ENCODE measurements around the gene RB1. TPM values are rescaled to one million over a fixed set of nuclear protein-coding genes. Genes with fewer than 3 reads are reported as not detected.

The RB1 gene
- total RNA-seq, 1 donor from 2014 or later = 27.7 TPM

- intact Hi-C loops (cut with DNase I) = loop anchor here (5.0 kb wide), 1 partner anchor 32 kb away; no protein-coding TSS in a partner anchor
- DNase-seq (ENCODE audit: missing footprints) (no peak), ATAC-seq (no peak)
Observed at GRCh38 chr13:48294653-48295052, 8.9 kb upstream of the RB1 start.

DNA sequence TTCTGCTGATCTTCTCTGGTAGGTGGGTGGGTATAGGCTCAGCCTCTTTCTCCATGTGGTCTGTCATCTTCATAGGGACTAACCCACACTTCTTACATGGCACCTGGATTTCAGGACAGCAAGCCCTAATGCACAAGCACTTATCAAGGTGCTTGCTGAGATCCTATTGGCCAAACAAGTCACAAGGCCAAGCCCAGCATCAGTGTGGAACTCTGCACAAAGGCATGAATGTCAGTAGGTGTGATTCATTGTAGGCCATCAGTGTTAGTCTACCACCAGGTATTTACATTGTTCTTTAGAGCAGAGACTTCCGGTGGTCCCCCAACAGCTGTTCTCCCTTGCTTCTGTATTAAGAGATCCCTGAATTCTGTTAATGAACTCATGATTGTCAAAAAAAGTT, 8.3 kb upstream of the RB1 start:
- no peak for DNase-seq (ENCODE audit: missing footprints)
- no peak for ATAC-seq
- intact Hi-C loops (cut with DNase I) = loop anchor here (5.0 kb wide), 1 partner anchor 33 kb away; no protein-coding TSS in a partner anchor

DNA sequence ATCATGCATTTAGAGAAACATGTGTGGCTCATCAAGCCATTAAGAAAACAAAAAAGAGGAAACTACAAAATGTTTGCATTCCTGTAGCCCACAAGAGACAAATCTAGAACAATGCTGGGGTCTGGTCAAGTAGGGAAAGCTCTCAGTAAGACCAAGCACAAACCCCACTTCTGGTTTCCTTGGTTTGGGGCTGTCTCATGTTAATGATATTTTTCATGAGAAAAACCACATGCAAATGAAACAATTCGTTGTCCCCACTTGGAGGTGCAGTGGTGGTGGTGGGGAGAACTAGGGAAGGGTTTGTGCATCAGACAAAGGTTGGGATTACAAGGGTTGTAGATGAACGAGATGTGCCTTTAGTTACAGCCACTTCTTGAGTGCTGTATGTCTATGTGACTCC, 7.0 kb upstream of the RB1 start:
- no peak for DNase-seq (ENCODE audit: missing footprints)
- intact Hi-C loops (cut with DNase I) = loop anchor here (5.0 kb wide), 1 partner anchor 34 kb away; no protein-coding TSS in a partner anchor
- ATAC-seq = no peak

GRCh38 chr13:48297131-48297786, 6.3 kb upstream of the RB1 start:
- intact Hi-C loops (cut with DNase I) = loop anchor here (5.0 kb wide), 1 partner anchor 35 kb away; no protein-coding TSS in a partner anchor
- no peak for ATAC-seq
- DNase-seq (ENCODE audit: missing footprints) = no peak

GRCh38 chr13:48299591-48299990, 4.0 kb upstream of the RB1 start:
- ATAC-seq (no peak), DNase-seq (ENCODE audit: missing footprints) (no peak)
- intact Hi-C loops (cut with DNase I) = loop anchor here (5.0 kb wide), 1 partner anchor 37 kb away; no protein-coding TSS in a partner anchor

- intact Hi-C loops (cut with DNase I) = loop anchor here (1.0 kb wide), 3 partner anchors 70 to 266 kb away; partner anchors contain the start of genes ITM2B and NUDT15
- no peak for ATAC-seq
Observed at GRCh38 chr13:48302871-48303358, 636 bp upstream of the RB1 start.

GRCh38 chr13:48304143-48304876, 759 bp downstream of the RB1 start:
- ATAC-seq = peak; percentile 30
- DNase-seq (ENCODE audit: missing footprints) = no peak
- intact Hi-C loops (cut with DNase I) = no loop called here

More at GRCh38 chr13:48302871-48303358, 636 bp upstream of the RB1 start:
- no peak for DNase-seq (ENCODE audit: missing footprints)

- intact Hi-C loops (cut with DNase I) = no loop called here
- ATAC-seq = no peak
- no peak for DNase-seq (ENCODE audit: missing footprints)
Observed at GRCh38 chr13:48311223-48311622, 7.7 kb downstream of the RB1 start.

DNA sequence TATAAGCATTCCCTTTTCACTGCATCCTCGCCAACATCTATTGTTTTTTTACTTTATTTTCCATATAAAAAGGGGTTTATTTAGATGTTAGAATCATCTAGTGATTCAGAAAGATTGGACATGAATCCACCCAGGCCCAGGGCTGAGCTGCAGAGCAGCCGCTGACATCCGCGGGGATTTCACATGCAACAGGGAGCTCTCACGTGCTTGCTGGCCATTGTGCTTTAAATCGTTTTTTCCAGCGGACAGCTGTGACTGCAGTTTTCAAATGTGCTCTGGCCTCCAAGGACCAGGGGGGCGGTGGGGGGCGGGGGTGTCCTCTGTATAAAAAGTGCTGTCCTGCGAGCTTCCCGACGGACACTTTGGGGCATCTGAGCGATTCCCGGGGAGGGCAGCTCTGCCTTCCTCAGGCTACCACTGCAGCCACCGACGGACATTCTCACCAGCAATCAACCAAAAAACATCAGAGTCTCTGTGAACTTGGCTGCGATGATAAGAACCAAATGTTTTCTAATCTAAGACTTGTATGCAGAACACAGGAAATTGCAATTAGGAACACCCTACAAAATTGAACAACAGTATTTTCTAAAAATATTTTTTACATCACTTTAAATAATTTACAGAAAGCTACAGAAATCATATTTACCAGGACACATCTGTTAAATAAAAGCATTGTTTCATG, 12.6 kb downstream of the RB1 start:
- DNase-seq (ENCODE audit: missing footprints) (no peak), ATAC-seq (no peak)
- intact Hi-C loops (cut with DNase I) = no loop called here

DNA sequence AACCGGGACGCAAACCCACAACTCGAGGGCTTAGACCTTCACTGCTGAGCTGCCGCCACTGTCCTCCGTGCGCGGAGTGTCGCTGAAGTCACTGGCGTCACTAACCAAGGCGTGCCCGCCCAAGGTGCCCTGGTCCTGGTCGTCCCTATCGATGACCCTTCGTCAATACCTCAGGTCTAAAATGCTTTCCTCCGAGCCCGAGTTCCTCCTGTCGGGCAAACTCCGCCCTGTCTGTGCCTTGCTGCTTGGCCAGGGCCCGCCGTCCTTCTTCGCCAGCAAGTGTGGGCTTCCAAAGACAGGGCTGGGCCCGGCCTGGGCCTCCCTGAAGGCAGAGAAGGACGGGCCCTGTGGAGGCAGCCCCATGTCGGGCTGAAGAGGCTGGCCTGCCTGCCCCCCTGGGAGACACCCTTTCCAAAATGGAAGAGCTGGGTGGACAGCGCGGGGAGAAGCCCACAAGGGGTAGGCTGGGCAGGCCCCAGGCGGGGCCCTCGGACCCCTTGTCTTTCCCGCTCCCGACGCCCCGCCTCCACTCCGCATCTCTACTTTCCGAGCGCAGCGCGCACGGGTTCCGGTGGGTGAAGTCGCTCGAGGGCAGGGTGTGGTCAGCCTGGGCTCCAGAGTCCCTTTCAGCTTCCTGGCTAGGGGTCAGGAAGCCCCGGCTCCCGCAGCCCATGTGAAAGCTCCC, 13.4 kb downstream of the RB1 start:
- ATAC-seq = no peak
- intact Hi-C loops (cut with DNase I) = no loop called here
- DNase-seq (ENCODE audit: missing footprints) = no peak

DNA sequence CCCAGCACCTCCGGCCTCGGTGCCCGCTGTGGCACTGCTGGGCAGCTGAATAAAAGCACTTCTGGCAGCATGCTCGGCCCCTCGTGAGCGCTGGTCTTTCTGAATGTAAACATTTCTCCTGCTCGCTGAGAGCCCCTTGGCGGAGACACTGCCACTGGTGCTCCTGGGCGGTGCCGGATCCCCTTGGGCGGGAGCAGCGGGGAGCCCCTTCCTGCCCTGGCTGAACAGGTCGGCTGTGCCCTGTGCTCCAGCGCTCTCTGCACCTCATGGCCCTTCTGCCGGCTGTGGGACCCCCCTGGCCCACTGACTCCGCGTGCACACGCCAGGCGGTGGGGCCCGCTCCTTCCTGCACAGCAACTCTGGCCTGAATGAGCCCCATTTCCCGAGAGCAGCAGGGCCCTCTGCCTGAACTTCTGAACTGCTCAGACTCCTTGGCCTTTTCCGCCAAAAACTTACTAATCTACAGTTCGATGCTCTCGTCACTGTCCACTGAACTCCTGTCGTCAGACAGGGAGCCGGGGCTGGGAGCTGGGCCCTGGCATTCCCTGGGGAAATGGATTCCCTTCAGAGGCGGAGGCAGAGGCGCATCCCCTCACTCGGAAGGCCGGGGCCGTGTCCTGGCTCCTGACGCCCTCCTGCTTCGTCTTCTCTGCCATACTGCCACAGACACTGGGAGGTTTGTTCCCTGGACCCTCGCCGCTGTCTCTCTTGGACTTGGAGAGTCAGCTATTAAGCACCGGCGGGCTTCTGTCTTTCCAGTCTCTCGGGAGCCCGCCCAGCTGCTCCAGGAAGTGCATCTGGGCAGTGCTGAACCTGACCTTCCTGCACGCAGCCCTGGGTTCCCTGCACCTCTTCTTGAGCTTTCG, 14.2 kb downstream of the RB1 start:
- DNase-seq (ENCODE audit: missing footprints) = no peak
- peak; percentile 33 for ATAC-seq
- intact Hi-C loops (cut with DNase I) = no loop called here

DNA sequence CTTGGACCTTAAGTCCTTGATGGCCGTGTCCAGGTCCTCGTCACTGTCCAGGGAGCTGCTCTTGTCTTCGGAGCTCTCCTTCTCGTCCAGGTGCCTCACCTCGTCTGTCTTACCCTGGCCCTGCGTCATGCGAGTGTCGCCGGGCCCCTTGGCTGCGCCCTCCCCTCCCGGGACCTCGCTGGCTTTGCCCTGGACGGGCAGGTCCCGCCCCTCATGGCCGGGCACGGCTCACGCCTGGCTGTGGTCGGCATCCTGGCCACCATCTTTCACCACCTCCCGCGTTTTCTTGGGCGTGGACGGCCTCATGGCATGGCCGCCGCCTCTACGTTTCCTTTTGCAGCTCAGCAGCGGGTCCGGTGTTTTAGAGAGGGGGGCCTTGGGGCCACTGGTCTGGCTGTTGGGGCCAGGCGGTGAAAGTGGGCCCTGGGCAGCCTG, 14.8 kb downstream of the RB1 start:
- peak; percentile 7 for ATAC-seq
- no peak for DNase-seq (ENCODE audit: missing footprints)
- intact Hi-C loops (cut with DNase I) = no loop called here

GRCh38 chr13:48318821-48319511, 15.4 kb downstream of the RB1 start:
- intact Hi-C loops (cut with DNase I) = no loop called here
- DNase-seq (ENCODE audit: missing footprints) = peak; percentile 78
- no peak for ATAC-seq

DNA sequence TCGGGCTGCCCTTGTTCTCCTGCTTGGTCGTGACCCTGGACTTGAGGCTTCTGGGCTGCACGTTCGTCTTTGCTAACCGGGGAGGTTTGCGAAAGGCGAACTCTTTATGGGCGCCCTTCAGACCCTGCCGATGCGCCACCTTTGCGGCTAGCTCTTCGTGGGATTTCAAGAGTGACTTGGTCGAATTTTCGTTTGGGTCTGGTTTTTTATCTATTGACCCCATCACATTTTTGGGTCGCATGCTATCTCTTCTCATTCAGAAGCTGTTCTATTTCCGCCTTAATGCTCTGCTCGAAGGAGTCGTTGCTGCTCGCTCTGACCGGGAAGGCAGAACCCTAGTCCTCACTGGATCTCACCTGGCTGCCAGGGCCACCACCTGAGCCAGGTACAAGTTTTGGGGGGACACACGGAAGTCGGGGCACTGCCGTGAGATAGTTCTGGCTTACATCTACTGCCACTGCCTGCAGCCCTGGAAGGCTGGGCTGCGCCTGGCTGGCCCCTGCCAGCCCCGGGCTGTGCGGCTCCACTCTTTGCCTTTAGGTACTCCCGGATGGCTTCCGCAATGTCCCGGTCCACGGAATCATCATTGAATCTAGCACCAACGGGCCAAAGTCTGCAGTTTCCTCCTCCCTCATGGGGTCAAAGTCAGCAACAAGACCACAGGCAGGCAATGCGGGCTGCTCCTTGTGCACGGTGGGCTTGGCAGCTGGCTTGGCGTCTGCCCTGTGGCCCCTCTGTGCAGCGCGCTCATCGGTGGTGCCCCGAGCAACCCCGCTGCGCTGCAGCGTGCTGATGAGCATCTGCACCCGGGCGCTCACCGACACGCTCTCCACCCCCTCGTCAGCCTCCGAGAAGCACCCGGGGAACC, 16.2 kb downstream of the RB1 start:
- DNase-seq (ENCODE audit: missing footprints) (no peak), ATAC-seq (no peak)
- intact Hi-C loops (cut with DNase I) = no loop called here

GRCh38 chr13:48320399-48320790, 16.8 kb downstream of the RB1 start:
- DNase-seq (ENCODE audit: missing footprints) (no peak), ATAC-seq (no peak)
- intact Hi-C loops (cut with DNase I) = no loop called here

DNA sequence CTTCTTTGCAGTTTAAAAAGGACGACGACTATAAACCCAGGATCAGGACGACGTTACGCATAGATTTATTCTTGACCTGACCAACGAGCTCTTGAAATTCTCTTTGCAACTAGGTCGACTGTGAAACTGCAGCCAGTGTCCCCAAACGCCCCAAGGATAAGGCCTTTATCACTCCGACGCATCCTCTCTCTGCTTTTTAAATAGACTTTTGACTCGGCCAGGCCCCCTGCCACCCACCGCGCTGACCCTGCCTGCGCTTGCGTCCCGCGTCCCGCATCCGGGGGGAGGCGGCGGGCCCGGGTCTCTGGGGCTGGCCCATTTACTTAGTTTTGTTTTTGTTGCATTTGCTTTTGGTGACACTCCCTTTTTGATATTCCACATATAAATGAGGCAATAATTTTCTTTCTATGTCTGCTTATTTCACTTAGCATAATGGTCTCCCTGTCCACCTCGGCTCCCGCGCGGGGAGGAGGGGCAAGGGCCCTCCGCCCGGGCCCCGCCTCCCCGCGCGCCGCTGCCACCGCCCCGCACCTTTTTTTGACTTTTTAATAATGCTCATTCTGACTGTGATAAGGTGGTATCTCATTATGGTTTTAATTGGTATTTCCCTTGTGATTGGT, 17.4 kb downstream of the RB1 start:
- DNase-seq (ENCODE audit: missing footprints) (no peak), ATAC-seq (no peak)
- intact Hi-C loops (cut with DNase I) = no loop called here
